Thyroid gland (tissue), 4 donors: Measurements from ENCODE around the gene LILRA6. TPM values are rescaled to one million over a fixed set of nuclear protein-coding genes. Genes with fewer than 3 reads are reported as not detected.

ENCODE experiments used
- DNase-seq, 2 donors: peaks; one replicate each; pipeline ENCODE4 v3.0.0-alpha.2; 2019
- H3K27ac ChIP-seq, 3 donors: fragments of 200-600 bp; sonication (generic); 1 replicate in 2 of 3; 2 replicates in 1 of 3; pipeline ENCODE4 v1.5.1; 2016 to 2019; ENCODE audit warnings: mild to moderate bottlenecking in 1 of 3, moderate library complexity in 1 of 3
- H3K27me3 ChIP-seq: fragments of 200-600 bp; sonication (generic); one replicate; pipeline ENCODE4 v1.5.1; 2019
- H3K36me3 ChIP-seq, 2 donors: fragments of 200-600 bp; sonication (generic); one replicate each; pipeline ENCODE4 v1.5.1; 2016 to 2019
- H3K4me1 ChIP-seq, 2 donors: fragments of 200-600 bp; sonication (generic); one replicate each; pipeline ENCODE4 v1.5.1; 2017 to 2019
- H3K4me3 ChIP-seq, 3 donors: fragments of 200-600 bp; sonication (generic); replicated peaks in 1 of 3; 1 replicate in 2 of 3; 2 replicates in 1 of 3; pipeline ENCODE4 v1.5.1; 2016; ENCODE audit warnings: mild to moderate bottlenecking in 1 of 3
- H3K9me3 ChIP-seq: fragments of 200-600 bp; sonication (generic); one replicate; pipeline ENCODE4 v1.5.1; 2017
- POLR2A ChIP-seq, 2 donors: fragments of 450-650 bp; IDR thresholded peaks; one replicate each; pipeline ENCODE4 v1.6.1; 2017; ENCODE audit warnings: antibody characterized with exemption in 2 of 2, mild to moderate bottlenecking in 2 of 2, moderate library complexity in 1 of 2
- WGBS, 2 donors: methylation state at CpG; one replicate each; pipeline ENCODE4 v1.1.5; 2017; 5-methylcytosine and 5-hydroxymethylcytosine counted together
- intact Hi-C: fragments of 100-400 bp; cut with DNase I; formaldehyde crosslinking; loops from one replicate; pipeline ENCODE4 v1.15.1; 2023
- microRNA-seq: library from miRNA; unstranded; fragments of <30 nt; microRNA quantifications from one replicate; pipeline ENCODE4, GENCODE V29; 2016
- small RNA-seq: library from RNA; depleted of rRNA; stranded (forward); fragments of <200 nt; gene quantifications from one replicate; pipeline ENCODE3, GENCODE V24; 2016
- total RNA-seq, 4 donors: library from RNA; depleted of rRNA; stranded (reverse); fragments of >200 nt; gene quantifications; one replicate each; pipeline ENCODE4 v1.2.3, GENCODE V29; 2016
- TF ChIP-seq, protein P1 (sequence below), 6 experiments: fragments of 200-600 bp in 3 of 6; fragments of 450-650 bp in 3 of 6; sonication (generic) in 3 of 6; IDR thresholded peaks; one replicate each; pipeline ENCODE4 v1.5.1; 2016 to 2019; ENCODE audit warnings: antibody characterized with exemption in 6 of 6, mild to moderate bottlenecking in 2 of 6, inconsistent platforms in 1 of 6, moderate library complexity in 1 of 6

LILRA6 gene
- total RNA-seq, 4 donors from 2014 or later: 0.46 to 1.6 (median 1.1) TPM; not detected in 1

DNA sequence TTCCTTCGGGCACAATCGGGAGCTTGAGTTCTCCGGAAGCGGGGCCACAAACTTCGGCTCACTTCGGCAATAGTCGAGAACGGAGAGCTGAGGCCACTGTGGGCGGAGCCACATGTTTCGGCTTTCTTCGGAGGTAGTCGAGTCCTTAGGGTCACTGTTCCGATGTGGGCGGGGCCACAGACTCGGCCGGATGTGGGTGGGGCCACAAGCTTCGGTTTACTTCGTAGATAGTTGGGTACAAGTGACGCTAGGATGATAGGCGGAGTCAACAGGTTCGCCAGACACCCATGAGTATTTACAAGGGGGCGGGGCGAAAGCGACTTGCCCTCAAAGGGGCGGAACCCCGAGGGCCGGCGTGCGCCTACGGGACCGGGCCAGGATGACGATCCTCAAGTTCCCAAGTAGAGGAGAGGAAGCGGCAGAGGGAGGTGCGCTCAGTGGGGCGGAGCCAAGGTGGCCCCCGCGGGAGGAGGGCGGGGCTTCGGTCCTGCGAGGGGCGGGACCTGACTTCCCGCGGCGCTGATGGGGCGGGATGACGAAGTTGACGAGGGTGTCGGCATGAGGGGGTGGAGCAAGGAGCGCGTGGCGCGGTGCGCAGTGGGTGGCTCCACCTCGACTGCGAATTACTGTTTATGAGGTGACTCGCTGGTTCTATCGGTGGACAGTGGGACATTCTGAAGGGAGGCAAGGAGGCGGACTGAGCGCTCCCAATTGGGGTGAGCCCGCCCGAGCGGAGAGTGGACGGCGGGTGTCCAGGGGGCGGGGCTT is 52.7 kb downstream of the LILRA6 start:
- TF ChIP-seq, protein P1, sequence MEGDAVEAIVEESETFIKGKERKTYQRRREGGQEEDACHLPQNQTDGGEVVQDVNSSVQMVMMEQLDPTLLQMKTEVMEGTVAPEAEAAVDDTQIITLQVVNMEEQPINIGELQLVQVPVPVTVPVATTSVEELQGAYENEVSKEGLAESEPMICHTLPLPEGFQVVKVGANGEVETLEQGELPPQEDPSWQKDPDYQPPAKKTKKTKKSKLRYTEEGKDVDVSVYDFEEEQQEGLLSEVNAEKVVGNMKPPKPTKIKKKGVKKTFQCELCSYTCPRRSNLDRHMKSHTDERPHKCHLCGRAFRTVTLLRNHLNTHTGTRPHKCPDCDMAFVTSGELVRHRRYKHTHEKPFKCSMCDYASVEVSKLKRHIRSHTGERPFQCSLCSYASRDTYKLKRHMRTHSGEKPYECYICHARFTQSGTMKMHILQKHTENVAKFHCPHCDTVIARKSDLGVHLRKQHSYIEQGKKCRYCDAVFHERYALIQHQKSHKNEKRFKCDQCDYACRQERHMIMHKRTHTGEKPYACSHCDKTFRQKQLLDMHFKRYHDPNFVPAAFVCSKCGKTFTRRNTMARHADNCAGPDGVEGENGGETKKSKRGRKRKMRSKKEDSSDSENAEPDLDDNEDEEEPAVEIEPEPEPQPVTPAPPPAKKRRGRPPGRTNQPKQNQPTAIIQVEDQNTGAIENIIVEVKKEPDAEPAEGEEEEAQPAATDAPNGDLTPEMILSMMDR (IDR thresholded peaks at IDR 0.05): no peak
- peak in 1 of 2 donors; percentile 71 for TF ChIP-seq POLR2A (IDR thresholded peaks at IDR 0.05)
- 2% methylated on average over 19 to 44 of the region's 65 CpGs for WGBS, 2 donors
- Histone ChIP-seq H3K27me3 (no peaks in the 10 kb centered on the region), H3K9me3 (no peaks in the 10 kb centered on the region), H3K4me1 (peaks cover 18 to 19% of the 10 kb centered on the region in 2 donors), H3K36me3 (peaks cover 0 to 9% of the 10 kb centered on the region in 2 donors), H3K27ac (peak overlapping the region; percentile 98 to 100 (median 99)), H3K4me3 (peak overlapping the region; percentile 10 to 94 (median 19))
- intact Hi-C loops: no loop called here
- DNase-seq: peak; percentile 100

DNA sequence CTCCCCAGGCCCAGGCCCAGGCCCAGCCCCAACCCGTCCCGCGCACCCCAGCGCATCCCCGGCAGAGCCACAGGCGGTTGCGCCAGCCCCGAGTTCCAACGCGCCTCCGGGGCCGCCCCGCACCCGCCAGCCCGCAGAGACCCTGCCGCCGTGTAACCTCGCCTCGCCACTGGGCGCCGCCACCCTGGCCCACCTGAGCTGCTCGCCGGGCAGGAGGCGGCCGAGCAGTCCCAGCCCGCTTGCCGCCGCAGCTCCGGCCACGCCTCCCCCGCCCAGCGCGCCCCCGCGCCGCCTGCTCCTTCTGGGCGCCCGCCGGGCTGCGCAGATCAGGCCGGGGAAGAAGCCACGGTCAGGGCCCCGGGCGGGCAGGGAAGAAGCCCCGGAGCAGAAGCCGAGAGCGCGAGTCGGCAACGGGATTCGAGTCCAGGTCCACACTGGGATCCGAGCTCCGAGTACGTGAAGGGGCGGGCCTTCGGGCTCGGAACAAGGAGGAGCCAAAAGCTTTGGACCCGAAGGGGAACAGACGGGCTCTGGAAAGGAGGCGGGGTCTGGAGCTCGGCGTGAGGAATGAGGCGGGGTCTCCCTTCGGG is 53.4 kb downstream of the LILRA6 start, which contains the start of gene MBOAT7:
Gene MBOAT7, minus strand, starts transcription at position 436 of the 590 bp plus-strand sequence. CDS start 1,072 bp downstream, outside the sequence.
- DNase-seq: no peak
- H3K36me3 ChIP-seq: peaks cover 0 to 9% of the 10 kb centered on the region in 2 donors
- peak within 1 kb of the TSS; percentile 98 to 100 (median 99) for H3K27ac ChIP-seq
- 1% methylated on average over 23 to 24 of the region's 64 CpGs for WGBS, 2 donors
- no peaks in the 10 kb centered on the region for H3K27me3 ChIP-seq
- peaks cover 18 to 19% of the 10 kb centered on the region in 2 donors for H3K4me1 ChIP-seq
- no peaks in the 10 kb centered on the region for H3K9me3 ChIP-seq
- intact Hi-C loops: no loop called here
- TF ChIP-seq POLR2A (IDR thresholded peaks at IDR 0.05): peak in 1 of 2 donors; percentile 74
- TF ChIP-seq, protein P1 (IDR thresholded peaks at IDR 0.05): peak in 5 of 6 experiments; percentile 15 to 46 (median 44)
- H3K4me3 ChIP-seq: peak within 1 kb of the TSS; percentile 33 to 94 (median 58)

DNA sequence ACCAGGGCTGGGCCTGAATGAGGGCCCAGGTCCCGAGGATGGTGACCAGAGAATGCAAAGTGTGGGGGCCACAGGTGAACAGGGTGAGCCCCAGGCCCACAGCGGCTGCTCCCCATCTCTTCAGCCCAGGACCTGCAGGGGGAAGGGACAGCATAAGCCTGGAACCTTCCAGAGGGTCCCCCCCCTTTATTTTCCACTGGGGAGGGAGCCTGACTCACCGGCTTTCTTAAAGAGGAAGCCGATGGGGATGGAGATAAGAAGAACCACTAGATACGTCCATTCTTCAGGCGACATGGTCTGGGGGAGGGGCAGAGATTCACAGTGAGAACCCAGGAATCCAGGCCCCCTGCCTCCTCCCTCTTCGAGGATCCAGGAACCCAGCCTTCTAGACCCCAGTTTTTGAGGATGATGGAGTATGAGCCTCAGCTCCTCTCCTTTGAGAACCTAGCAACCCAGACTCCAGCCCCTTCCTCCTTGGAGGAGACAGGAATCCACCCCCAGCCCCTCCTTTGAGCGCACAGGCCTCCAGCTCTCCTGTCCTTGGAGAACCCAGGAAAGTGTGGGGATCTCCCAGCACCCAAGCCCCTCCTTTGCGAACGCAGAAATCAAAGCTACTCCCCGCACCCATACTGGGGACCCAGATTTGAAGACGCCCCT is 54.2 kb downstream of the LILRA6 start:
- Histone ChIP-seq H3K27ac (peak overlapping the region in 1 of 3 donors; percentile 100), H3K4me3 (peak overlapping the region in 1 of 3 donors; percentile 87), H3K36me3 (peaks cover 0 to 3% of the 10 kb centered on the region in 2 donors), H3K9me3 (no peaks in the 10 kb centered on the region), H3K4me1 (peaks cover 18 to 19% of the 10 kb centered on the region in 2 donors), H3K27me3 (no peaks in the 10 kb centered on the region)
- no peak for DNase-seq
- intact Hi-C loops: no loop called here
- no peak for TF ChIP-seq POLR2A (IDR thresholded peaks at IDR 0.05)
- TF ChIP-seq, protein P1 (IDR thresholded peaks at IDR 0.05): no peak
- WGBS, 2 donors: 25 to 27% methylated on average over 12 of the region's 12 CpGs

DNA sequence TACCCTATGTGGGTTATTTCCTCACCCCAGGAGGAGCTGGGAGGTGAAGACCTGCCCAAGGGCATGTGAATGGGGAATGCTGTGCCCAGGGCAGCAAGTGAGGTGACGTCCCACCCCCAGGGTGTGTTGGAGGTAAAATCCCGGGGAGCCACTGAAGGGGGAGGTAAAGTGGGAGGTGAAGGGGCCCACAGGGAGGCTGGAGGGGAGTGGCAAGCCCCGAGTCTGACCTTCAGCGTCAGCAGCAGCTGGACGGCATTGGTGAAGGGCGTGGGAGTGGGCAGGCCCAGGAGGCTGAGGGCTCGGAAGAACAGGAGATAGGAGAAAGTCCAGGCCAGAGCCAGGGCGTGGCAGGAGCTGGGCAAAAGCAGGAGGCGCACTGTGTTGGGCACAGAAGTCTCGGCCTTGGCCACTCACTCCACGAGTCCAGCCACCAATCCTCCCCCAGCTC is 55.6 kb downstream of the LILRA6 start:
- Histone ChIP-seq H3K27me3 (no peaks in the 10 kb centered on the region), H3K4me1 (peaks cover 16 to 17% of the 10 kb centered on the region in 2 donors), H3K36me3 (no peaks in the 10 kb centered on the region), H3K27ac (no peak overlapping the region), H3K4me3 (no peak overlapping the region), H3K9me3 (no peaks in the 10 kb centered on the region)
- DNase-seq: no peak
- intact Hi-C loops: no loop called here
- 92 to 94% methylated on average over 11 of the region's 11 CpGs for WGBS, 2 donors
- TF ChIP-seq POLR2A (IDR thresholded peaks at IDR 0.05): no peak
- TF ChIP-seq, protein P1 (IDR thresholded peaks at IDR 0.05): no peak

Small RNAs within 50 kb of the gene (microRNA-seq; reads per million reads assigned to microRNA genes)
- not detected for gene MIR4752

Small RNAs within 50 kb of the gene (small RNA-seq; reads per million reads assigned to genes)
- gene MIR4752 (not detected), gene RNU6-1307P (not detected)

Other genes starting within 250 kb of the LILRA6 start
- not detected for gene VSTM1, start 178.9 kb downstream of the LILRA6 start, total RNA-seq
- not detected for gene TARM1, start 161.4 kb downstream of the LILRA6 start, total RNA-seq
- gene OSCAR, start 142.0 kb downstream of the LILRA6 start, total RNA-seq: 1 to 10 TPM in 1 of 4 donors, under 1 TPM in 2, not detected in 1; 0.39 to 1.1 (median 0.96) TPM
- 100 to 1,000 TPM in 1 of 4 donors, 10 to 100 TPM in 3; 17.7 to 100 (median 52.7) TPM for gene NDUFA3, start 139.9 kb downstream of the LILRA6 start, total RNA-seq
- gene TFPT, start 127.1 kb downstream of the LILRA6 start, total RNA-seq: 10 to 100 TPM in 3 of 4 donors, 1 to 10 TPM in 1; 7.7 to 17.9 (median 13.5) TPM
- 10 to 100 TPM; 53.6 to 66.7 (median 57.1) TPM for gene PRPF31, start 127.0 kb downstream of the LILRA6 start, total RNA-seq
- 10 to 100 TPM; 22.4 to 30.3 (median 29.8) TPM for gene CNOT3, start 105.0 kb downstream of the LILRA6 start, total RNA-seq
- gene LENG1, start 83.1 kb downstream of the LILRA6 start, total RNA-seq: 10 to 100 TPM in 1 of 4 donors, 1 to 10 TPM in 3; 6.3 to 14.5 (median 8.2) TPM
- 10 to 100 TPM; 42.6 to 91.7 (median 68.5) TPM for gene TMC4, start 69.6 kb downstream of the LILRA6 start, total RNA-seq
- gene MBOAT7, start 53.2 kb downstream of the LILRA6 start, total RNA-seq: 100 to 1,000 TPM in 1 of 4 donors, 10 to 100 TPM in 3; 47.3 to 101 (median 69.0) TPM
- gene TSEN34, start 51.5 kb downstream of the LILRA6 start, total RNA-seq: 100 to 1,000 TPM in 1 of 4 donors, 10 to 100 TPM in 3; 58.1 to 102 (median 82.0) TPM
- 1,000 to 10,000 TPM; 1,847 to 2,152 (median 2,039) TPM for gene RPS9, start 41.9 kb downstream of the LILRA6 start, total RNA-seq
- 10 to 100 TPM in 2 of 4 donors, 1 to 10 TPM in 1, under 1 TPM in 1; 0.56 to 16.1 (median 10.1) TPM for gene LILRB3, start 19.8 kb downstream of the LILRA6 start, total RNA-seq
- 10 to 100 TPM in 1 of 4 donors, 1 to 10 TPM in 3; 2.0 to 11.4 (median 5.9) TPM for gene LILRB5, start 14.5 kb upstream of the LILRA6 start, total RNA-seq
- gene LILRB2, start 38.3 kb upstream of the LILRA6 start, total RNA-seq: 1 to 10 TPM in 2 of 4 donors, under 1 TPM in 2; 0.67 to 2.0 (median 1.1) TPM
- under 1 TPM in 2 of 4 donors, not detected in 2; 0.45 to 0.81 TPM for gene LILRA5, start 70.4 kb upstream of the LILRA6 start, total RNA-seq
- gene LILRA4, start 96.4 kb upstream of the LILRA6 start, total RNA-seq: not detected
- gene LAIR1, start 122.1 kb upstream of the LILRA6 start, total RNA-seq: 10 to 100 TPM in 2 of 4 donors, 1 to 10 TPM in 2; 3.1 to 14.5 (median 8.7) TPM
- gene TTYH1, start 172.7 kb upstream of the LILRA6 start, total RNA-seq: under 1 TPM in 2 of 4 donors, not detected in 2; 0.45 to 0.94 TPM
- 100 to 1,000 TPM; 124 to 219 (median 157) TPM for gene LENG8, start 206.4 kb upstream of the LILRA6 start, total RNA-seq
- 1 to 10 TPM; 1.3 to 4.6 (median 3.2) TPM for gene LENG9, start 221.0 kb upstream of the LILRA6 start, total RNA-seq
- gene CDC42EP5, start 230.5 kb upstream of the LILRA6 start, total RNA-seq: 10 to 100 TPM in 2 of 4 donors, 1 to 10 TPM in 2; 1.8 to 18.7 (median 12.1) TPM